ENCODE results near the gene ABCC1.
"Not testable (repeated sequence)": the region's sequence is repeated elsewhere in the genome, so short reads cannot be mapped to it uniquely, and the experiment has no call there.

The ABCC1 gene

GRCh38 chr16:15982194-15982915, 32.9 kb downstream of the ABCC1 start:
- not testable (repeated sequence) for H3K4me3 ChIP-seq, H3K27ac ChIP-seq

DNA sequence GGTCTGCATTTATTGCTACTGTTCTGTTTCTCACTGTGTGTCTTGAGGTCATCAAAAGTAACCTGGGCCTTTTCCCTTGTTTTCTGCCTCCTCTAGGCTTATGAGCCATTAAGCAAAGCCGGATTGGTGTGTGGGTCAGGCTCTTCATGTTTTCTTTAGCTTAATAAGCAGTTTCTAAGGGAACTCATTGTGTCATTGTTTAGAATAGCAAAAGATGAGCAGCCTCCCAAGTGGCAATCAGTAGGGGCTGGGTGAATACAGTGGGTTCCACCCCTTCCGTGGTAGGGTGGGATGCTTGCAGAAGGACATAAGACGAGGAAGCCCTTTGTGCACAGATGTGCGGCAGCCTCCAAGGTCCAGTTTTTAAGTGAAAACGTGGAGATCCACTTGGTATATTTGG, 34.5 kb downstream of the ABCC1 start:
- Histone ChIP-seq H3K27ac (no peak overlapping the region), H3K4me3 (no peak overlapping the region)

DNA sequence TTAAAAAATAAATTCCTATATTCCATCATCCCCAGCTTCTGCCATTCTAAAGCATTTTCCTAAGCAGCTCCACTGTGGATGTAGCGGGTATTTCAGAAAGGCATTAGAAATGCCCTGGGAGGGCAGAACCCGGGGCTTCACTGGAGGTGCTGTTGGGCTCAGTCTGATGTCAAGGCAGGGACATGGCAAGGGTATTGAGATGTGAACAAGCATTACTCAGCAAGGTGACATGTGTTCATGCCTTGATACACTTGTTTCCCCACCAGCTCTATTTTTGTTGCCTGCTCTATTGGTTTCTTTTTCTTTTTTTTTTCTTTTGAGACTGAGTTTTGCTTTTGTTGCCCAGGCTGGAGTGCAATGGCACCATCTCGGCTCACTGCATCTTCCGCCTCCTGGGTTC, 35.7 kb downstream of the ABCC1 start:
- Histone ChIP-seq H3K4me3 (no peak overlapping the region), H3K27ac (no peak overlapping the region)

DNA sequence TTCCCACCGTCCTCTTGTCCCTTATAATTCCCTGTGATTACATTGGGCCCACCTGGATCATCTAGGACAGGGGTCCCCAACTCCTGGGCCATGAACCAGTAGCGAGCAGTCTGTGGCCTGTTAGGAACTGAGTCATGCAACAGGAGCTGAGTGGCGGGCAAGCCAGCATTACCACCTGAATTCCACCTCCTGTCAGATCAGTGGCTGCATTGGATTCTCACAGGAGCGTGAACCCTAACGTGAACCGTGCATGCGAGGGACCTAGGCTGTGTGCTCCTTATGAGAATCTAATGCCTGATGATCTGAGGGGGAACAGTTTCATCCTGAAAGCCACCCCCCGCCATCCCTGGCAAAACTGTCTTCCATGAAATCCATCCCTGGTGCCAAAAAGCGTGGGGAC, 36.8 kb downstream of the ABCC1 start:
- H3K4me3 ChIP-seq = no peak overlapping the region
- no peak overlapping the region for H3K27ac ChIP-seq

GRCh38 chr16:15988268-15989013, 39.0 kb downstream of the ABCC1 start:
- H3K27ac ChIP-seq = peak overlapping the region in 7 of 21 experiments; percentile 7 to 55 (median 39)
- no peak overlapping the region for H3K4me3 ChIP-seq

DNA sequence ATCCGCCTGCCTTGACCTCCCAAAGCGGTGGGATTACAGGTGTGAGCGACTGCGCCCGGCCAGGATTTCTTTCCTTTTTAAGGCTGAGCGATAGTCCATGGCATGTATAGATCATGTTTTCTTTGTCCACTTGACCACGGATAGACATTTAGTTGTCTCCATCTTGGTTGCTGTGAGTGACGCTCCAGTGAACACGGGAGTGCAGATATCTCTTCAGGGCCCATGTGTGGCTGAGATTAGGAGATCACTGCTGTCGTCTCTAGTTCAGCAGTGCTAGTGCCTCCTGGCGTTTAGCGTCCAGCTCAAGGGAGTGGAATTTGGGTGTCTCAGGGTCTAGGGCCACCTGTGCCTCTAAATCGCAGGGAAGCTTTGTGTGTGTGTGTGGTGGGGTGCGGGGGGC, 41.5 kb downstream of the ABCC1 start:
- H3K27ac ChIP-seq = no peak overlapping the region
- H3K4me3 ChIP-seq = no peak overlapping the region

GRCh38 chr16:15993128-15993527, 43.7 kb downstream of the ABCC1 start:
- Histone ChIP-seq H3K27ac (no peak overlapping the region), H3K4me3 (no peak overlapping the region)

- no peak overlapping the region for H3K4me3 ChIP-seq
- H3K27ac ChIP-seq = peak overlapping the region in 5 of 21 experiments; percentile 19 to 69 (median 42)
Observed at GRCh38 chr16:15993541-15993940, 44.1 kb downstream of the ABCC1 start.

DNA sequence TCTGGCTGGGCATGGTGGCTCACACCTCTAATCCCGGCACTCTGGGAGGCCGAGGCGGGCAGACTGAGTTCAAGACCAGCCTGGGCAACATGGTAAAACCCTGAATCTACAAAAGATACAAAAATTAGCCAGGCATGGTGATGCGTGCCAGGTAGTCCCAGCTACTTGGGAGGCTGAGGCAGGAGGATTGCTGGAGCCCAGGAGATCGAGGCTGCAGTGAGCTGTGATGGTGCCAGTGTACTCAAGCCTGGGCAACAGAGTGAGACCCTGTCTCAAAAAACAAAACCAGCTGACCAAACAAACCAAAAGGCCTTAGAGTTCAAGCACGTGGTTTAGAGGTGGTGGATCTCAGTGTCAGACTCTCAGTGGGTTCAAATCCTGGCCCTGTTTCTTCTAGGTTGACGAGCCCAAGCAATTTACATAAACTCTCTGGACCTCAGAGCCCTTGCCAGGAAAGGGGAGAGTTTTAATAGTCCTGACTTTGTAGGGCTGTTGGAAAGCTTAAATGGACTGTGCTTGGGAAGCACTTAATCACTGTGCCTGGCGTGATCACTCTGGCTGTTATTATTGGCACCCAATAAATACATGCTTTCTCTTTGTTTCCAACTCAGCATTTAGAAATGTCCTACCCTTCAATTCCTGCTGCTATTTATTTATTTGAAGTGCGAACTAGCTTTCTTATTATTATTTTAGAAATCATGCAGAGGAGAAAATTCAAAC, 44.7 kb downstream of the ABCC1 start:
- no peak overlapping the region for H3K4me3 ChIP-seq
- peak overlapping the region in 7 of 21 experiments; percentile 17 to 69 (median 39) for H3K27ac ChIP-seq

- H3K27ac ChIP-seq = peak overlapping the region in 5 of 21 experiments; percentile 16 to 69 (median 40)
- no peak overlapping the region for H3K4me3 ChIP-seq
Observed at GRCh38 chr16:15996432-15997109, 47.2 kb downstream of the ABCC1 start.

GRCh38 chr16:16000685-16001084, 51.3 kb downstream of the ABCC1 start:
- Histone ChIP-seq H3K4me3 (no peak overlapping the region), H3K27ac (no peak overlapping the region)

DNA sequence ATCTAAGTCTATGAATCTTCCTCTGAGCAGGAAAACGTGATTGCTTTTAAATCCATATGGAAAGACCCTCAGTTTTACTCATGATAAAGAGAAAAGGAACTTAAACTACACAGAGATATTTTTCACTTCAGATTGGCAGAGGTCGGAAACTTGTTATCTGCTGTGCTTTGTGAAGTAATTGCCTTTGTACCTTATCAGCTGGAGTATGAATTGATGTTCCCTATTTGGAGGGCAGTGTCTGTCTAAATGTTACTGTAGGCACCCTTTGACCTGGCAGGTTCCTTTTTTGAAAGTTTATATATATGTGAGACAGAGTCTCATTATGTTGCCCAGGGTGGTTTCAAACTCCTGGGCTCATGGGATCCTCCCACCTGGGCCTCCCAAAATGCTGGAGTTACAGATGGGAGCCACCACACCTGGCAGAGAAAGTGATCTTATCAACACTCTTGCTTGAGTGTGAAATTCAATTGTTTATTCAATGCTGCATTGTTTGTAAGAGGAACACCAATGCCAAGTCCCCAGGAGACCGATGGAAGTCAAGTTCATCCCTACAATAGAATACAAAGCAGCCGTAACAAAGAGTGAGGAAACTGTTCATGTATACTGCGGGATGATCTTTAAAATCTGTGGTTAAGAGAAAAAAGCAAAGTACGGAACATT, 52.3 kb downstream of the ABCC1 start:
- H3K27ac ChIP-seq = no peak overlapping the region
- no peak overlapping the region for H3K4me3 ChIP-seq

DNA sequence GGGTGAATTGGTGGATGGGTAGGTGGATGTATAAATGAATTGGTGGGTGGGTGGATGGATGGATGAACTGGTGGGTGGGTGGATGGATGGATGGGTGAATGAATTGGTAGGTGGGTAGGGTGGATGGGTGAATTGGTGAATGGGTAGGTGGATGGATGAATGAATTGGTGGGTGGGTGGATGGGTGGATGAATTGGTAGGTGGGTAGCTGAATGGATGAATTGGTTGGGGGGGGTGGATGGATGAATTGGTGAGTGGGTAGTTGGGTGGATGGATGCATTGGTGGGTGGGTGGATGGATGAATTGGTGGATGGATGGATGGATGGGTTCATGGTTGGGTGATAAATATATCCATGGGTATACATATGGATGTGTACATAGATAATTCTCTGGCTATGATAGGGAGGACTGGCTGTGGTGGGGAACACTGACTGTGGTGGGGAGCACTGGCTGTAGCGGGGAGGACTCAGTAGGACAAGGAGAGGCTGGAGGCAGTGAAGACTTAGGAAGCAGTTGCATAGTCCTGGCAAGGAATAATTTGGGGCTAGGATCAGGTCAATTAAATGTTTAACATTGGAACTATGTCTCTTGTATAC, 54.4 kb downstream of the ABCC1 start:
- Histone ChIP-seq H3K27ac (no peak overlapping the region), H3K4me3 (no peak overlapping the region)

DNA sequence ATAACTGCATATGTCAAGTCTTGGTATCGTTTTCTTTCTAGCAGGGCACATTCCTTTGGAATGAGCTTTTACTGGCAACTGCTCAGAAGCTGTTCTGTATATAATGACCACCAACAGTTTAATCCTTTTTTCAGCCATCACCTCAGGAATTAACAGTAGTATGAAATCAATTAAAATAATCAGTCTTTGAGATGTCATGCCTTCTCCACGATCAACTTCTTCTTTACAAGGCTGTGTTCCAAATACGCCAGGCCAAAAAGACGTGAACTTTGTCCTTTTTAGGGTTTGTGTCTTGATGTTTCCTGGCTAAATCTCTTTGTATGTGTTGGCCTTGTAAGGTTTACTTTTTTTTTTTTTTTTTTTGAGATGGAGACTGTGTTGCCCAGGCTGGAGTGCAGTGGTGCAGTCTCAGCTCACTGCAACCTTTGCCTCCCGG, 54.9 kb downstream of the ABCC1 start:
- no peak overlapping the region for H3K27ac ChIP-seq
- H3K4me3 ChIP-seq = no peak overlapping the region

DNA sequence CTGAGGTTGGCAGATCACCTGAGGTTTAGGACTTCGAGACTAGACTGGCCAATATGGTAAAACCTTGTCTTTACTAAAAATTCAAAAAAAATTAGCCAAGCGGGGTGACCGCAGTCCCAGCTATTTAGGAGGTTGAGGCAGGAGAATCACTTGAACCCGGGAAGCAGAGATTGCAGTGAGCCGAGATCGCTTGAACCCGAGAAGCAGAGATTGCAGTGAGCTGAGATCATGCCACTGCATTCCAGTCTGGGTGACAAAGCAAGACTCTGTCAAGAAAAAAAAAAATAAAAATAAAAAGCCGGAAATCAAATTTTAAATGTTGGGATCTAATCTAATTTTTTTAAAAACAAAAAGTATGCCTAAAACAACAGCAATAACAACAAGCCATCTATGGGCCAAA, 56.3 kb downstream of the ABCC1 start:
- no peak overlapping the region for H3K4me3 ChIP-seq
- H3K27ac ChIP-seq = no peak overlapping the region

DNA sequence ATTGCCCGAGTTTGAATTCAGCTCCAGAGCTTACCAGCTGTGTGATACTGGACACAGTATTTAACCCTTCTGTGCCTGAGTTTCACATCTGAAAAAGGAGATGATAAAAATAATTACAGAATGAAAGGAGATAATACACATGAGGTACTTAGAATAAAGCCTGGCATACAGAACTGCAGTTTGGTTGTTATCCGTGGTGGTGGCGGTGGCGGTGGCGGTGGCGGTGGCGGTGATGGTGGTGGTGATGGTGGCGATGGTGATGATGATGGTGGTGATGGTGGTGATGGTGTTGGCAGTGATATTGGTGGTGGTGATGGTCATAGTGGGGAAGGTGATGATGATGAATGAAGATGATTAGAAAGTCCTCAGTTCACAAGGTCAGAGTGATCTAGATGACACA, 57.2 kb downstream of the ABCC1 start:
- no peak overlapping the region for H3K27ac ChIP-seq
- H3K4me3 ChIP-seq = no peak overlapping the region

- no peak overlapping the region for H3K4me3 ChIP-seq
- peak overlapping the region in 4 of 21 experiments; percentile 16 to 70 (median 42) for H3K27ac ChIP-seq
Observed at GRCh38 chr16:16007743-16008111, 58.3 kb downstream of the ABCC1 start.

DNA sequence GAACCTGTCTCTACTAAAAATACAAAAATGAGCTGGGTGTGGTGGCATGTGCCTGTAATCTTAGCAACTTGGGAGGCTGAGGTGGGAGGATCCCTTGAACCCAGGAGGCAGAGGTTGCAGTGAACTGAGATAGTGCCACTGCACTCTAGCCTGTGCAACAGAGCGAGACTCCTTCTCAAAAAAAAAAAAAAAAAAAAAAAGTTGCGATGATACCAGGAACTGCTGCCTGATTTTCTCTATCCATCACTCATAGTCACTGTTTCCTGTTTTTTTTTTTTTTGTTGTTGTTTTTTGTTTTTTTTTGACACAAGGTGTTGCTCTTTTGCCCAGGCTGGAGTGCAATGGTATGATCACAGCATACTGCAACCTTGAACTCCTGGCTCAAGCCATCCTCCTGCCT, 59.2 kb downstream of the ABCC1 start:
- no peak overlapping the region for H3K27ac ChIP-seq
- no peak overlapping the region for H3K4me3 ChIP-seq

DNA sequence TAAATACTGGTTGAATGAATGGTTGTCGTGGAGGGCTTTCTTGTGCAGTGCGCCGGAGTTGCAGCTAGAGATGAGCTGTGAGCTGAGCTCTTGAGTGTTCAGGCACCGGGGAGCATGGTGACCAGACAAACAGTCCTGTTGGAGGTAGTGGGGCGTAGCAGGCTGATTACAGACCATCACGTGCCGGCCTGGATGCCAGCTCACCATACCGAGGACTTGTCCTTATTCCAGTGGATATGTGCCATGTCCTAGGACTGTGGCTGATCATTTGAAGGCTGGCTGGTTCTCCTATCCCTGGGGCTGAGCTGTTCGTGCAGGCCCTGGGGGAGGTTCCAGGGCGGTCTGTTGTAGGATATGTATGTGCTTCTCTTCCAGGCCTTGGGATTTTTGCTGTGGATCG, 60.0 kb downstream of the ABCC1 start:
- H3K4me3 ChIP-seq = no peak overlapping the region
- no peak overlapping the region for H3K27ac ChIP-seq

Measured in skin epidermis (tissue), 12 donors.